GM13976 (cell line): ENCODE measurements around the gene KCNG2.

Experiments
- DNase-seq: peaks from one replicate; pipeline ENCODE4 v3.0.0; 2012; ENCODE audit warnings: low spot score
- in situ Hi-C: fragments of 300-500 bp; cut with MboI; formaldehyde crosslinking; loops from one replicate; pipeline ENCODE4 v1.12.0; 2022; ENCODE audit warnings: low sequenced_read_pairs, mixed read lengths, inconsistent platforms; ENCODE audit not compliant: unreplicated experiment
- TF ChIP-seq, protein P1 (sequence below): IDR thresholded peaks from 2 replicates; pipeline ENCODE4 v1.5.1; 2012; ENCODE audit warnings: borderline replicate concordance, mild to moderate bottlenecking; ENCODE audit not compliant: insufficient read depth; ENCODE audit errors: extremely low read depth, missing control alignments, control extremely low read depth

The KCNG2 gene

DNA sequence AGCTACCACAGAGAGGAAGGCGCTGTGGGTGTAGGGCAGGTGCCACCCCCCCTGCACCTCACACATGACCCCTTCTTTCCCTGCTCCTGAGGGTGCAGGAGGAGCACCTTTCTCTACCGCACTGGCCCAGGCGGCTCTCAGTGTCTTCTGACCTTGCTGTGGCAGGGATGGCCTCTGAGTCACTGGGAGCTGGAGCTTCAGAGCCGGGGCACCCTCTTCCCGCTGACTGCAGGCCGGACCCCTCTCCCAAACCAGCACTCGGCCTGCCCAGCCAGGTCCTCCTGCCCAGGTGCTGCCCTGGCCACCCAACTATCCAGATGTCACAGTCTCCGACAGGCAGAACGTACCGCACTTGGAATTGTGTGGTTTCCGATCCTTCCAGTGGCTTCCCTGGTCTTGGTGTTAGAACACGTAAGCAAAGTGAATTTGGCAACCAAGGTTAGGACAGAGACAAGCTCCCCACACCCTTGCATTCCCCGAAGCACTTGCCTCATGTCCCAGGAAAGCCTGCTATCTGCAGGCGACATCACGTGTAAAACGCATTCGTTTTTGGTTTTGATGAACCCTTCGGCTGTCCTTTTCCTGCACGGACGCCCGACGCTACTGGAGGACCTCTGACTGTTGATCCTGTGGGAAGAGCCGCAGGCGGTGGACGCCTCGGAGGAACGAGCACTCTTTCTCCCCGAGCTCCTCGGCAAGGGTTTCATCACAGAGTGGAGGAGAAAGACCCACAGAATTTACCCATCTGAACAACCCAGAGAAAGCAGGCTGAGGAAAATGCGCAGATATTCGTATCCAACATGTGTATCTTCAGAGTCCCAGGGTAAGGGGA is 24.7 kb upstream of the KCNG2 start:
- TF ChIP-seq, protein P1, sequence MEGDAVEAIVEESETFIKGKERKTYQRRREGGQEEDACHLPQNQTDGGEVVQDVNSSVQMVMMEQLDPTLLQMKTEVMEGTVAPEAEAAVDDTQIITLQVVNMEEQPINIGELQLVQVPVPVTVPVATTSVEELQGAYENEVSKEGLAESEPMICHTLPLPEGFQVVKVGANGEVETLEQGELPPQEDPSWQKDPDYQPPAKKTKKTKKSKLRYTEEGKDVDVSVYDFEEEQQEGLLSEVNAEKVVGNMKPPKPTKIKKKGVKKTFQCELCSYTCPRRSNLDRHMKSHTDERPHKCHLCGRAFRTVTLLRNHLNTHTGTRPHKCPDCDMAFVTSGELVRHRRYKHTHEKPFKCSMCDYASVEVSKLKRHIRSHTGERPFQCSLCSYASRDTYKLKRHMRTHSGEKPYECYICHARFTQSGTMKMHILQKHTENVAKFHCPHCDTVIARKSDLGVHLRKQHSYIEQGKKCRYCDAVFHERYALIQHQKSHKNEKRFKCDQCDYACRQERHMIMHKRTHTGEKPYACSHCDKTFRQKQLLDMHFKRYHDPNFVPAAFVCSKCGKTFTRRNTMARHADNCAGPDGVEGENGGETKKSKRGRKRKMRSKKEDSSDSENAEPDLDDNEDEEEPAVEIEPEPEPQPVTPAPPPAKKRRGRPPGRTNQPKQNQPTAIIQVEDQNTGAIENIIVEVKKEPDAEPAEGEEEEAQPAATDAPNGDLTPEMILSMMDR = no peak
- in situ Hi-C loops = no loop called here
- no peak for DNase-seq

DNA sequence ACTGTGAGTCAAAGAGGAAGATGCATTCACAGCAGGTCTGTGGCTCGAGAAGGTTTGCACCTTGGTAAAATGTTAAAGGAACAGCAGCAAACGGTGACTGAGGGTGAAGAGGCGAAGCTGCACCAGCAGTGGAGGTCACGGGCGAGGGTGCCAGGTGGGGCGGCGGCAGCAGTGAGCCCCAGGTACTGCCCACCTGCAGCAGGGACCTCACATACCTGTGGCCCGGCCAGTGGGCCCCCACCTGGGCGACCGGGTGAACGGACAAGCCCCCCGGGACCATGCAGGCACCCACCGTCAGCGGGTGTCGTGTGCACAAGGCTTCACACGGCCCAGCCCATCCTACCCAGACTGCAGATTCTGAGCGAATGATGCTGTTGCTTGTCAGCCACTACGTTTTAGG is 23.6 kb upstream of the KCNG2 start:
- in situ Hi-C loops = no loop called here
- TF ChIP-seq, protein P1 = no peak

DNA sequence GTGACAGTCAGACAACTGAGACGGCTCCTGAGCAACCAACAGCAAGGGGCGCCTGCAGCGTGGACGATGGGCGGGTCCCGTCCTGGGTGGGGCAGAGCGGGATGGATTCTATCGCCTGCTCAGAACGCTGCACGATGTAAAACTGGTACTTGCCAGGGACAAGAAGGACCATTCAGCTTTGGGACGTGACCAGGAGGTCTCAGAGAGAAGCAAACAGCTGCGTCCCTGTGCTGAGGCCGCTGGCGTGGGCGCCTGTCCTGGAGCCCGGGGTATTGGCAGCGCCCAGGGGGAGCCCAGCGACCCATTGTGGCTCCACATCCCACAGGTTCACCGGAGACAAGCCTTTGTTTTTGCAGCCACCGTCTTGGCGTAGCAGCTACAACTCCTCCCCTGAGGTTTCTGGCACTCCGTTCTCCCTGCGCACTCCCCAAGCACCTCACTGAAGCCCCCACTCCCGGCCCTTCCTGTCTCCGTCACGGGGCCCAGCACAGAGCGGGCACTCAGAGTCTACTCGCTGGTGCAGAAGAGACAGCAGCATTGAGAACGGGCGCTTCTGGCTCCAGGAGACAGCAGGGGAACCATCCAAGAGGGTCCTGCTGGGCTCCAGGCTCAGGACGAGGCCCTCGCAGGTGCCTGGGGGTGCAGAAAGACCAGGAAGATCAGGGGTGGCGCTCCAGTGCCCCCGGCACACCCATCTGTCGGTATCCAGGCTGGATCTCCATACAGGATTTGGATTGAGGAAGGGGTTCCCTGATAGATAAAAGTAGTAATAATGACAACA is 22.1 kb upstream of the KCNG2 start:
- TF ChIP-seq, protein P1 = no peak
- in situ Hi-C loops = no loop called here
- no peak for DNase-seq

More for the DNA sequence above, 23.6 kb upstream of the KCNG2 start:
- DNase-seq = no peak

DNA sequence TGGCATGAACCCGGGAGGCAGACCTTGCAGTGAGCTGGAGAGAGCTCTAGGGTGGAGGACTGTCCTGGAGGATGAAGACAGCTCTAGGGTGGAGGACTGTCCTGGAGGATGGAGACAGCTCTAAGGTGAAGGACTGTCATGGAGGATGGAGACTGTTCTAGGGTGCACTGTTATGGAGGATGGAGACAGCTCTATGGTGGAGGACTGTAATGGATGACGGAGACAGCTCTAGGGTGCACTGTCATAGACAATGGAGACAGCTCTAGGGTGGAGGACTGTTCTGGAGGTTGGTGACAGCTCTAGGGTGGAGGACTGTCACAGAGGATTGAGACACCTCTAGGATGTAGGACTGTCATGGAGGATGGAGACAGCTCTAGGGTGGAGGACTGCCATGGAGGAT is 21.1 kb upstream of the KCNG2 start:
- no peak for DNase-seq
- TF ChIP-seq, protein P1 = no peak
- in situ Hi-C loops = no loop called here

DNA sequence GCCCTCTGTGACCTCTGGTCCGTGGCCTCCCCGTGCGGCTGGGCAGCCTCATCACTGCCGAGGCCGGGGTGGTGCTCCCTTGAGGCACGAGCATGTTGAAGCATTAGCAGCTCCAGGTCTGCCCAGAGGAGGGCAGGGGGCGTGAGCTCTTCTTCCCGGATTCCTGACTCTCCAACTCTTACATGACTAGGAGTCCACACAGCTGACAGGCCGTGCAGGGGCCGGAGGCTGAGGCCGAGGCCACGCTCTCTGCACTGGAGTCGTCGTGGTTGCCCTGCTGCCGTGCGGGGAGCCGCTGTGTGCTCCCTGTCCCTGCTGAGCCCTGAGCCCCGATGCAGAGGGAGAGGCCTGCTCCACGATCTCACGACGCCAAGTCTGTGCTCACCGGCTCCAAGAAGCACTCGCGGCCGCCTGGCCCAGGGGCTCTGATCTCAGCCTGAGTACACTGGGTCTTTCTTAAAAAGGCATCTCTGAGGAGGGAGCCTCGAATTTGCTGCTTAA is 19.4 kb upstream of the KCNG2 start:
- TF ChIP-seq, protein P1 = no peak
- DNase-seq = no peak
- in situ Hi-C loops = no loop called here

DNA sequence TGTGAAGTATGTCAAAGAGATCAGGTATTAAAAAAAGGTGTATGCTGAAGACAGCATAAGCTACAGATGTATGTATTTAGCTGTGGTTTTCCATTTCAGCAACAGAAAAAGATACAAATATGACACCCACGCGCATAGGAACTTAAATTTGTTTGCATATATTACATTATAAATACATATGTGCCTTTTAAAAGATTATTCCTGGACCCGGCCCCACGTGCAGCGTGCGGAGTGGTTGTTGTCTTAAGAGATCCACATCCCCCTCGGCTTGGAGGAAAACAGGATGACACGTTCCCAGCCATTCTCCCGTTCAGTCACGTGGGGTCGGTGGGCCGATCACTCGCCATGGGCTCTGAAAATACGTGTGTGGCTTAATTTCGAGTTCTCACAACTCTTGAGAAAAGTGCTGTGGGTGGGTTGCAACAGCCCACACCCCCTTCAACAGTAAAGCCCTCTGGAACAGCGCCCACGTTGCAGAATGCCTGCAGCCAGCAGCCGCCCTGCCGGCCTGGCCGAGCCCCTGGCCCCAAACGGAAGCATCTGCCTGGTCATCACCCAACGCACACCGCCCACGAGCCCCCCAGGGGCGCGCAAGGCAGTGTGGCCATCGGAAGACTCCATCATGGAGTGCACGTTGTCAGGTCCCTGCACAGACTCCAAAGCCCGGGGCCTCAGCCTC is 18.6 kb upstream of the KCNG2 start:
- TF ChIP-seq, protein P1 = no peak
- no peak for DNase-seq
- in situ Hi-C loops = no loop called here
